CD14-positive monocyte (primary cell): ENCODE measurements around the gene KRTAP1-3. TPM values are rescaled to one million over a fixed set of nuclear protein-coding genes. Genes with fewer than 3 reads are reported as not detected.

Source experiments
- DNase-seq, 3 donors: peaks; one replicate each; pipeline ENCODE4 v3.0.0-alpha.2; 2011 to 2022
- H2AFZ ChIP-seq: 2 replicates; pipeline ENCODE4 v1.6.0; 2012; ENCODE audit warnings: mild to moderate bottlenecking, low read depth, low read length, inconsistent platforms; ENCODE audit not compliant: insufficient read depth, poor library complexity, severe bottlenecking
- H3K27ac ChIP-seq, 2 donors: 1 replicate in 1 of 2; 2 replicates in 1 of 2; pipeline ENCODE4 v1.5.1; 2012 to 2013; ENCODE audit warnings: low read length in 2 of 2, control low read depth in 1 of 2, inconsistent platforms in 1 of 2, low read depth in 1 of 2, mild to moderate bottlenecking in 1 of 2
- H3K27me3 ChIP-seq, 2 donors: one replicate each; pipeline versions ENCODE4 v1.6.0 to v1.6.1; 2011 to 2013; ENCODE audit warnings: low read length in 2 of 2; ENCODE audit not compliant: control insufficient read depth in 2 of 2, insufficient read depth in 2 of 2
- H3K36me3 ChIP-seq, 2 donors: replicated peaks in 1 of 2; 1 replicate in 1 of 2; 2 replicates in 1 of 2; pipeline versions ENCODE4 v1.5.1 to v1.6.1; 2012 to 2013; ENCODE audit warnings: low read length in 2 of 2, control low read depth in 1 of 2, inconsistent platforms in 1 of 2, mild to moderate bottlenecking in 1 of 2; ENCODE audit not compliant: insufficient read depth in 2 of 2, control insufficient read depth in 1 of 2
- H3K4me1 ChIP-seq, 2 donors: 1 replicate in 1 of 2; 2 replicates in 1 of 2; pipeline versions ENCODE4 v1.5.1 to v1.6.1; 2012 to 2013; ENCODE audit warnings: low read length in 2 of 2, control low read depth in 1 of 2, inconsistent platforms in 1 of 2, mild to moderate bottlenecking in 1 of 2, moderate library complexity in 1 of 2; ENCODE audit not compliant: insufficient read depth in 2 of 2, control insufficient read depth in 1 of 2
- H3K4me2 ChIP-seq: replicated peaks from 2 replicates; pipeline ENCODE3; 2012; ENCODE audit warnings: low read length, moderate library complexity, mild to moderate bottlenecking; ENCODE audit not compliant: poor library complexity, severe bottlenecking; ENCODE audit errors: extremely low read depth
- H3K4me3 ChIP-seq, 3 experiments: fragments of 200-600 bp in 1 of 3; sonication (generic) in 1 of 3; replicated peaks in 1 of 3; 1 replicate in 2 of 3; 2 replicates in 1 of 3; pipeline ENCODE4 v1.5.1; 2011 to 2013; ENCODE audit warnings: low read length in 3 of 3, mild to moderate bottlenecking in 3 of 3, control low read depth in 2 of 3, low read depth in 2 of 3, inconsistent platforms in 1 of 3, moderate library complexity in 1 of 3
- H3K79me2 ChIP-seq: 2 replicates; pipeline ENCODE4 v1.6.0; 2012; ENCODE audit warnings: mild to moderate bottlenecking, control low read depth, inconsistent platforms, low read length, moderate library complexity; ENCODE audit not compliant: insufficient read depth
- H3K9ac ChIP-seq: 2 replicates; pipeline ENCODE4 v1.6.0; 2017; ENCODE audit warnings: low read length, mild to moderate bottlenecking; ENCODE audit not compliant: insufficient read depth, poor library complexity, severe bottlenecking
- H3K9me3 ChIP-seq, 2 donors: replicated peaks in 1 of 2; 1 replicate in 1 of 2; 2 replicates in 1 of 2; pipeline versions ENCODE4 v1.5.1 to v1.6.1; 2012 to 2013; ENCODE audit warnings: low read length in 2 of 2, control low read depth in 1 of 2; ENCODE audit not compliant: control insufficient read depth in 1 of 2, insufficient read depth in 1 of 2
- H4K20me1 ChIP-seq: 2 replicates; pipeline ENCODE4 v1.6.0; 2012; ENCODE audit warnings: mild to moderate bottlenecking, low read length, control low read depth, moderate library complexity; ENCODE audit not compliant: insufficient read depth
- H3K27ac Mint-ChIP-seq, 7 donors: one replicate each; pipeline ENCODE4 v1.8.0; 2020; ENCODE audit warnings: mild to moderate bottlenecking in 7 of 7, mixed read lengths in 7 of 7, moderate library complexity in 6 of 7, inconsistent platforms in 2 of 7
- H3K27me3 Mint-ChIP-seq, 3 donors: one replicate each; pipeline ENCODE4 v1.8.0; 2021 to 2022; ENCODE audit warnings: low read depth in 3 of 3, mild to moderate bottlenecking in 3 of 3, mixed read lengths in 3 of 3, moderate library complexity in 3 of 3, inconsistent platforms in 1 of 3
- H3K36me3 Mint-ChIP-seq, 2 donors: one replicate each; pipeline ENCODE4 v1.8.0; 2020; ENCODE audit warnings: mixed read lengths in 2 of 2, inconsistent platforms in 1 of 2, mild to moderate bottlenecking in 1 of 2
- H3K4me1 Mint-ChIP-seq: one replicate; pipeline ENCODE4 v1.8.0; 2020; ENCODE audit warnings: mild to moderate bottlenecking, mixed read lengths
- H3K4me3 Mint-ChIP-seq, 2 donors: one replicate each; pipeline ENCODE4 v1.8.0; 2020; ENCODE audit warnings: mild to moderate bottlenecking in 2 of 2, mixed read lengths in 2 of 2, moderate library complexity in 1 of 2
- H3K9me3 Mint-ChIP-seq, 7 donors: one replicate each; pipeline ENCODE4 v1.8.0; 2020 to 2022; ENCODE audit warnings: mixed read lengths in 7 of 7, mild to moderate bottlenecking in 6 of 7, moderate library complexity in 6 of 7, inconsistent platforms in 2 of 7
- CTCF ChIP-seq: fragments of 200-600 bp; IDR thresholded peaks from one replicate; pipeline ENCODE4 v1.8.0; 2022; ENCODE audit warnings: antibody characterized with exemption, mild to moderate bottlenecking
- WGBS: methylation state at CpG from one replicate; pipeline ENCODE4 v1.1.5; 2013; ENCODE audit warnings: missing lambda C conversion rate; ENCODE audit not compliant: insufficient coverage; 5-methylcytosine and 5-hydroxymethylcytosine counted together
- intact Hi-C, 2 donors: fragments of 100-400 bp; cut with micrococcal nuclease; formaldehyde crosslinking; loops; one replicate each; pipeline versions ENCODE4 v1.15.0 to v1.15.1; 2023
- polyA plus RNA-seq, 3 donors: library from polyadenylated mRNA; depleted of rRNA in 1 of 3; unstranded in 2 of 3; stranded (reverse) in 1 of 3; fragments of 300-500 nt in 2 of 3; fragments of >200 nt in 1 of 3; fragmentation: Illumina TruSeq in 2 of 3; gene quantifications; 1 replicate in 2 of 3; 2 replicates in 1 of 3; pipeline ENCODE4 v1.2.3, GENCODE V29; 2012 to 2021
- small RNA-seq: library from RNA; depleted of rRNA; stranded (forward); fragments of <200 nt; gene quantifications from one replicate; pipeline ENCODE3, GENCODE V24; 2012; ENCODE audit warnings: low read depth; ENCODE audit not compliant: insufficient read length

Gene KRTAP1-3
- polyA plus RNA-seq, 3 donors = not detected

GRCh38 chr17:40986920-40987319, 47.8 kb downstream of the KRTAP1-3 start:
- H3K4me3 ChIP-seq = no peak overlapping the region
- H3K27me3 ChIP-seq = peaks cover 0 to 3% of the 10 kb centered on the region in 2 donors
- no peak for TF ChIP-seq CTCF
- WGBS = 82% methylated on average over 7 of the region's 8 CpGs
- Mint-ChIP-seq H3K27me3 (peaks cover 7 to 13% (median 9%) of the 10 kb centered on the region in 3 donors), H3K36me3 (no peaks in the 10 kb centered on the region), H3K27ac (peak overlapping the region in 1 of 7 donors; percentile 14), H3K4me3 (no peak overlapping the region), H3K4me1 (peaks cover 3% of the 10 kb centered on the region), H3K9me3 (peaks cover 0 to 2% (median 0%) of the 10 kb centered on the region in 7 donors)
- no peaks in the 10 kb centered on the region for H4K20me1 ChIP-seq
- H3K9ac ChIP-seq = no peak overlapping the region
- intact Hi-C loops = no loop called here
- no peak overlapping the region for H3K4me2 ChIP-seq
- H3K79me2 ChIP-seq = no peaks in the 10 kb centered on the region
- DNase-seq = no peak
- no peak overlapping the region for H3K27ac ChIP-seq
- no peaks in the 10 kb centered on the region for H3K36me3 ChIP-seq
- H3K9me3 ChIP-seq = no peaks in the 10 kb centered on the region
- H3K4me1 ChIP-seq = no peaks in the 10 kb centered on the region
- H2AFZ ChIP-seq = no peak overlapping the region

- no peak within 1 kb of the TSS for H3K4me2 ChIP-seq
- no peak for DNase-seq
- H3K27me3 ChIP-seq = peaks cover 0 to 3% of the 10 kb centered on the region in 2 donors
- H3K9ac ChIP-seq = no peak within 1 kb of the TSS
- H3K79me2 ChIP-seq = no peaks in the 10 kb centered on the region
- H3K4me1 Mint-ChIP-seq = peaks cover 3% of the 10 kb centered on the region
- no peak for TF ChIP-seq CTCF
- no peak within 1 kb of the TSS for H3K27ac Mint-ChIP-seq
- peaks cover 9 to 10% (median 9%) of the 10 kb centered on the region in 3 donors for H3K27me3 Mint-ChIP-seq
- H3K4me1 ChIP-seq = no peaks in the 10 kb centered on the region
- peaks cover 0 to 2% (median 0%) of the 10 kb centered on the region in 7 donors for H3K9me3 Mint-ChIP-seq
- H3K4me3 Mint-ChIP-seq = peak within 1 kb of the TSS in 1 of 2 donors; percentile 51
- H3K27ac ChIP-seq = no peak within 1 kb of the TSS
- H3K9me3 ChIP-seq = no peaks in the 10 kb centered on the region
- H3K36me3 Mint-ChIP-seq = no peaks in the 10 kb centered on the region
- H3K36me3 ChIP-seq = no peaks in the 10 kb centered on the region
- WGBS = no CpG with 5 or more reads among the region's 3 CpGs
- no peak within 1 kb of the TSS for H3K4me3 ChIP-seq
- H2AFZ ChIP-seq = no peak within 1 kb of the TSS
- no peaks in the 10 kb centered on the region for H4K20me1 ChIP-seq
- intact Hi-C loops = no loop called here
Observed at GRCh38 chr17:40984226-40984625, 50.4 kb downstream of the KRTAP1-3 start, which contains the start of gene KRT40. Gene KRT40 (minus strand): TSS chr17:40984326. CDS start chr17:40984273, 53 bp downstream.

Small RNAs within 50 kb of the gene (small RNA-seq; reads per million reads assigned to genes)
- not detected for gene KRTAP3-4P

Other genes with a start within 250 kb of the KRTAP1-3 start
- gene KRT28, start 234.9 kb downstream of the KRTAP1-3 start, polyA plus RNA-seq = not detected
- 10 to 100 TPM in 2 of 3 donors, 1 to 10 TPM in 1; 9.7 to 79.1 (median 58.7) TPM for gene KRT10, start 212.3 kb downstream of the KRTAP1-3 start, polyA plus RNA-seq
- gene KRT12, start 167.7 kb downstream of the KRTAP1-3 start, polyA plus RNA-seq = not detected
- gene KRT20, start 149.6 kb downstream of the KRTAP1-3 start, polyA plus RNA-seq = not detected
- 1 to 10 TPM; 1.7 to 7.6 (median 3.6) TPM for gene KRT23, start 97.2 kb downstream of the KRTAP1-3 start, polyA plus RNA-seq
- not detected for gene KRT39, start 67.9 kb downstream of the KRTAP1-3 start, polyA plus RNA-seq
- not detected for gene KRT40, start 50.5 kb downstream of the KRTAP1-3 start, polyA plus RNA-seq
- gene KRTAP3-3, start 40.7 kb downstream of the KRTAP1-3 start, polyA plus RNA-seq = not detected
- gene KRTAP3-2, start 35.0 kb downstream of the KRTAP1-3 start, polyA plus RNA-seq = not detected
- gene KRTAP3-1, start 25.7 kb downstream of the KRTAP1-3 start, polyA plus RNA-seq = not detected
- not detected for gene KRTAP1-5, start 7.7 kb downstream of the KRTAP1-3 start, polyA plus RNA-seq
- gene KRTAP1-4, start 4.7 kb downstream of the KRTAP1-3 start, polyA plus RNA-seq = not detected
- gene KRTAP1-1, start 6.6 kb upstream of the KRTAP1-3 start, polyA plus RNA-seq = not detected
- gene KRTAP2-1, start 12.4 kb upstream of the KRTAP1-3 start, polyA plus RNA-seq = not detected
- not detected for gene KRTAP2-2, start 20.4 kb upstream of the KRTAP1-3 start, polyA plus RNA-seq
- gene KRTAP2-3, start 25.2 kb upstream of the KRTAP1-3 start, polyA plus RNA-seq = not detected
- not detected for gene KRTAP2-4, start 31.0 kb upstream of the KRTAP1-3 start, polyA plus RNA-seq
- not detected for gene KRTAP4-7, start 49.3 kb upstream of the KRTAP1-3 start, polyA plus RNA-seq
- not detected for gene KRTAP4-8, start 63.3 kb upstream of the KRTAP1-3 start, polyA plus RNA-seq
- gene KRTAP4-16, start 67.3 kb upstream of the KRTAP1-3 start, polyA plus RNA-seq = not detected
- not detected for gene KRTAP4-9, start 70.5 kb upstream of the KRTAP1-3 start, polyA plus RNA-seq
- gene KRTAP4-11, start 83.5 kb upstream of the KRTAP1-3 start, polyA plus RNA-seq = not detected
- not detected for gene KRTAP4-12, start 89.3 kb upstream of the KRTAP1-3 start, polyA plus RNA-seq
- not detected for gene KRTAP4-6, start 105.7 kb upstream of the KRTAP1-3 start, polyA plus RNA-seq
- gene KRTAP4-5, start 115.0 kb upstream of the KRTAP1-3 start, polyA plus RNA-seq = not detected
- not detected for gene KRTAP4-4, start 125.9 kb upstream of the KRTAP1-3 start, polyA plus RNA-seq
- not detected for gene KRTAP4-3, start 133.3 kb upstream of the KRTAP1-3 start, polyA plus RNA-seq
- not detected for gene KRTAP4-2, start 143.3 kb upstream of the KRTAP1-3 start, polyA plus RNA-seq
- gene KRTAP4-1, start 150.0 kb upstream of the KRTAP1-3 start, polyA plus RNA-seq = not detected
- gene KRTAP9-1, start 155.0 kb upstream of the KRTAP1-3 start, polyA plus RNA-seq = not detected
- gene KRTAP9-2, start 191.8 kb upstream of the KRTAP1-3 start, polyA plus RNA-seq = not detected
- gene KRTAP9-3, start 197.6 kb upstream of the KRTAP1-3 start, polyA plus RNA-seq = not detected
- not detected for gene KRTAP9-8, start 203.1 kb upstream of the KRTAP1-3 start, polyA plus RNA-seq
- not detected for gene KRTAP9-4, start 214.8 kb upstream of the KRTAP1-3 start, polyA plus RNA-seq
- not detected for gene KRTAP9-9, start 220.5 kb upstream of the KRTAP1-3 start, polyA plus RNA-seq
- gene KRTAP9-6, start 230.5 kb upstream of the KRTAP1-3 start, polyA plus RNA-seq = not detected
- not detected for gene KRTAP9-7, start 240.8 kb upstream of the KRTAP1-3 start, polyA plus RNA-seq